ENCODE measurements around the gene VEGFD.

VEGFD gene, protein sequence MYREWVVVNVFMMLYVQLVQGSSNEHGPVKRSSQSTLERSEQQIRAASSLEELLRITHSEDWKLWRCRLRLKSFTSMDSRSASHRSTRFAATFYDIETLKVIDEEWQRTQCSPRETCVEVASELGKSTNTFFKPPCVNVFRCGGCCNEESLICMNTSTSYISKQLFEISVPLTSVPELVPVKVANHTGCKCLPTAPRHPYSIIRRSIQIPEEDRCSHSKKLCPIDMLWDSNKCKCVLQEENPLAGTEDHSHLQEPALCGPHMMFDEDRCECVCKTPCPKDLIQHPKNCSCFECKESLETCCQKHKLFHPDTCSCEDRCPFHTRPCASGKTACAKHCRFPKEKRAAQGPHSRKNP

DNA sequence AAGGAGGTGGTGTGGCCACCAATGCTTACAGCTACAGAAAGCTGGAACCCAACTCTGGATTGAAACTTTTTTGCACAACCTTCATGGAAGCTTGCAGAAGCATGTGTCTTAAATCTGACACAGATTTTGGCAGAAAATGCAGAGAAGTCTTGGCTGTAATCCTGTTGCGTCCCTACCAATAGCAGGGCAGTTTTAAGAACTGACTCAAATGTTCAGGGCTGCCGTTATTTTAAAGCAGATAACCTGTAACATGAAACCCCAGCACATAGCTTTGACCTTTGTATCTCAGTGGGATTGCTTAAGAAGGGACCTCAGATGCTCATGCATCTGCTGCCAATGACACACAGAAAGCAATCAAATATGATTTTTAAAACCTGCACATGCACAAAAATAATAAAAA, at the start of gene VEGFD:
VEGFD (minus strand) TSS at position 110 of the 400 bp plus-strand sequence. CDS start 467 bp downstream, outside the sequence.
- DNase-seq = no peak

DNA sequence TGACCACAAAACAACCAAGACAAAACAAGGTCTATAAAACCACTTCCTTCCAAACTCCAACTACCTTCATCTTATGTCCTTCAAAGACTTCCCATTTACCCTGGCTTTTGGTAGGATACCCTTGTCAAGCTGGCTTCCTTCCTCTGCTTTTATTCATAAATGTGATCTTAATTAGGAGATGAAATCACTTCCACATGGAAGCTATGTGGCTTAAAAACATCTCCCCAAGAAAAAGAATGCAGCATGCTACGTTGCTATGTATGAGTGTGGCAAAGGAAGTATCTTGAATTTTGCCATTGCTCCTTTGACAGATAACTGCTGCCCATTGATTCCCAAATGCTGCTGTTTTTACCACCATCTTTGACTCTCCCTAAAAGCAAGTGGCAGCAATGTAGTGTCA, 46.4 kb upstream of the VEGFD start:
- DNase-seq = no peak

GRCh38 chrX:15430076-15430475, 45.9 kb upstream of the VEGFD start:
- DNase-seq = no peak

DNA sequence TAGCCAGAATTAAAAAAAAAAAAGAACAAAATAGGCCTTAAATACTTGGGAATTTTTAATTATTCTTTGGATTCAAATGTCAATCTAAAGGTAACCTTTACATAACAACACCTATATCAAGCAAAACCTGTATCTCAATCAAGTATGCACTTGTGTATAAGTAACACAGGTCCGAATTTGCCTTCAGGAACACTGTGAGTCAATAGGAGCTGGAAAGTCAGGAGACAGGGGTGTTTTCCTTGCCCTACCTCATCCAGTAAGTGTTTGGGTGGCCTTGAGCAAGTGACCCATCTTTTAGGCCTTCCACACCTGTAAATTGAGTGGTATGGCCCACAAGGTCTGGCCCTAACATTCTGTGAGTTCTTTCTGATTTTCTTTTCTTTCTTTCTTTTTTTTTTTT, 40.8 kb upstream of the VEGFD start:
- DNase-seq = no peak

DNA sequence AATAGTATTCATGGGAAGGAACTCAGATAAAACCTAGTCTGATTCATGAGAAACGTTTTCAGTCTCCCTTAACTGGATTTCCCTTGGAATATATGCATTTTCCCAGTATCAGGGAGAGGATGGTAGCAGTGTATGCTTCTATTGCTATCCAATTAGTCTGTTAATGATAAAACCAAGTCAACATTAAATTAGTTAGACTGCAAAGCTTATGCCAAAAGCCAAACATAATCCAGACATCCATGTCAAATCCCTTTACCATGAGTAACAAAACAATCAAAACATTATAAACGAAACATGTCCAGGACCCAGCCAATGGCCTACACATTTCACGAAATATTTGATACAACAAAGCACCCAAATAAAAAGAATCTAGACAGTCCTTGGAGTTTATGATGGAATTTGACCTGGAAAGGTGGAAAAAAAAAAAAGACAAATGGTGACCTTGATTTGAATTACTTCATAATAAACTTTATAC, 34.5 kb upstream of the VEGFD start:
- no peak for DNase-seq

DNA sequence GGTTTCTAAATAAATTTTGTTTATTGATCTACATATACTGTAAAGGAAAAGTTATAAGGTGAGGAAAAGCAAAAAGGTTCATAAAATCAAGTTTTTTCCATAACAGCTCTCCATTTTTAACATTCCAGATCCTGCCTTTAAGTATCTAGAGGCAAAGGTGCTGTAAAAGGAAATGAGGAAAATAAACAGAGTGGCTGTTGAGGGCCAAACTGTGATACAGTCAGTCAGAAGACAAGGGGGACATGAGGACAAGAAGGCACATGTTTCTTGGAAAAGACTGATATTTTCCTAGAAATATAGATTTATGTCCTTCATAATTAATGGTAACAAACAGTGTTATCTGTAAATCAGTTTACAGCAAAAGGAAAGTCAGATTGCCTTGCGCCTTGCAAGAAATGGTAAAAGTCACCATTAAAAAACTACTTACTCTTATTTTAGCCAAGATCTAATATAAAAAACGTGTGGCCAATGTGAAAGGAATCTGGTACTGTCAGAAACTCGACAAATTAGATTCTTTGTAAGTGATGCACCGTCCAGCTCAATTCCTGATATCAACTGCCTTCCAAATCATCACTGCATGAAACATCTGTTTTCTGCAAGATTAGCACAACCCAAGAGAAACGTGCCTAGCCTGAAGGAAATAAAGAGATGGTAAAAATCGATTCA, 34.0 kb upstream of the VEGFD start:
- DNase-seq = no peak

GRCh38 chrX:15416133-15416993, 32.1 kb upstream of the VEGFD start:
- DNase-seq = no peak

DNA sequence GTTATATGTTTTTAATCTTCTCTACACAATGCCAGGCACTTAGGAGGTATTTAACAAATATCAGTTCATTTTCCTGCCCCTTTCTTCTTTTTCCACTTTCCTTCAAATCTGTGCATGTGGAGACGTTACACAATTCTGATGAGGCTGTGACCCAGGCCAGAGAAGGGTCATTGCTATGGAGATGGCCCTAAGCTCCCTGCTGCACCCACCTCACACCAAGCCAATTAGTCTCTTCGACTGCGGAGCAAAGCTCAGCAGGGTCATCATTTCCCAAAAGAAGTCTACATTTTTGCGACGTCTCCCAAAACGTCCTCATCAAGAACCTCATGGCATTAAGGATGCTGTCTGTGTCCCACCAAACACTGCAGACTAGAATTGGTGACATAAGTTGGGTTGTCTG, 28.9 kb upstream of the VEGFD start:
- no peak for DNase-seq

DNA sequence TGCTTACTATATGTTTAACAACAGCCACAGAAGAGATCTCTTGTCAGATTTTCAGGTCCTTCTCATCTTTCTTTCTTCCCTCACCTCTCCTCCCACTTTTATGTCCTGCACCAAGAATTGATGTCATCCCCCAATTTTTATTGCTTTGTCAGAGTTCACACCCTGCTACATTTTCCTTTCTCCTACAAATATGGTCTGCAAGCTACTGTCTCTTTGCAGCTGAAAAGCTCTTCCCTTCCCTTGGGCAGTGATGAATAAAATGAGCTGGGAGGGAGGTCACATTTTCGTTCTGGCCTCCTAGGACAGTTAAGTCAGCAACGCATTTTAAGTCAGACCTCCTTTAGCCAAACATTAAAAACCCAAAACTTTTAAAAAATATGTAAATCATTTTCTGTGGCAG, 26.7 kb upstream of the VEGFD start:
- DNase-seq = no peak

DNA sequence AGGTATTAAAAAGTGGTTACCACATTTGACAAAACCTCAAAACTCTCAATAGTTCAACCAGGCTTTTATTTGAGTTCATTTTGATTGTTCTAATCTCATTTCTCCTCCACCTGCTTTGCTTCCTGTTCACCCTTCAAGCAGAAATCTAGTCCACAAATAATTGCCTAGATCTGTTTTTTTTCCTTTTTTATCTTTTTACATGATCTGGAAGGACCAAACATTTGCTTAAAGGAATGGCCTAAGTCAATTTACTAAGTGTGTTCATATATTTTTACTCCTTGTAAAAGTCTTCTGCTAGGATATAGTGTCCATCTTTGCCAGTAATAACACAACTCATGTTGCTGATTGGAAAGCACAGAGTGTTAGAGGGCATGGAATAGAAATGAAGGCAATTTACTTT, 26.2 kb upstream of the VEGFD start:
- no peak for DNase-seq

DNA sequence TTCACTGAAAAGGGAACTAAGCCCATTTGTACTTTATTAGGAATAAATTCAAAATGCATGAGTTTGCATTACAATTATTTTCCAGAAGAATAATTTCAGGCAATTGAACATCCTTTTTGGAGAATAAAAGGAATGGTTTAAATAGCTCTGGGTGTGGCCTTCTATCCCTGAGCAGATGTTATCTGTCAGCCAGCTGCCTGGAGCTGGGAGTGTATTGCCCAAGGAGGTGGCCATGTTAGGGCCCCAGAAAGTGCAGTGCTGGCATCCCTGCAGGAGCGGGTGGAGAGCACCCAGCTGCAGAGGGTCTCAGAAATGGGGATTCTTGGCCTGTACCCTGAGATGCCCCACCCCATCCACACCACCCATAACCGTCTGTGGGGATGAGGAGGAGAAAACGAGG, 21.6 kb upstream of the VEGFD start:
- no peak for DNase-seq

- DNase-seq = no peak
These were observed 20.3 kb upstream of the VEGFD start for GRCh38 chrX:15404401-15405096.

GRCh38 chrX:15401378-15401777, 17.2 kb upstream of the VEGFD start:
- DNase-seq = no peak

DNA sequence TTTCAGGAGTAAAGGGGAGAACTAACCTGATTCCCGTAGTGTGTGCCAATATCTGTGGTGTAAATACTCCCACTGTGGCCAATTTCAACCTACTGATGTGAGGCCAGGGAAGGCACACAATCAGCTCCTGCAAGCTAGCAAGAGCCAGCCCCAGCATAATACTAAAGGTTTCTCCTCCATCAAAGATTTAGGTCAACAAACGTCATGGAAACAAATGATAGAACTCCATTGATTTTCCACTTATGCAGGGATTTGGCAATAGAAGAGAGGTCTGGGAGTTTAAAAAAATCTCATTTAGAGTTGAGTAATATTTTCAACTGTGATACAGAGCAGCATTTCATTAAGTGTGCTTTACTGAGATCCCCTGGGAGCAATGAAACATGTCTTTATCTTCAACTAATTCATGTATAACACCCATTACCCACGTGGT, 15.8 kb upstream of the VEGFD start:
- DNase-seq = no peak

GRCh38 chrX:15398874-15399273, 14.7 kb upstream of the VEGFD start:
- DNase-seq = no peak

DNA sequence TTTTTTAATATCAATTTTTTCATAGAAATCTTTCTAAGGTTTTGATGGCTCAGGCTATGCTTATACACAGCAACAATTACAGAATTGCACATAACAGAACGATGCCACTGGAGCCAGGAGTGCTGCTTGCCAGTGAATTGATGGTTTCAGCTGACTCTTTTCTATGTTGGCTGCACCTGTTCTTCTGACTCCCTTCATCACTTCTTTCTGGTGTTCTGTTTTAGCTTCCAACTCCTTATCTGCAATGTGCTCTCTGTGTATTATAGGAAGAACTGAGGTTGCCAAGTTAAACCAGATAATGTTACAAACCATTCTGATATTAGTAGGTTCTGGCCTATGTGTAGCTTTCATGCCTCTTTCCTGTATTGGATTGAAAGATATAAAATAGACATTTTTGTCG, 11.6 kb upstream of the VEGFD start:
- DNase-seq = no peak

DNA sequence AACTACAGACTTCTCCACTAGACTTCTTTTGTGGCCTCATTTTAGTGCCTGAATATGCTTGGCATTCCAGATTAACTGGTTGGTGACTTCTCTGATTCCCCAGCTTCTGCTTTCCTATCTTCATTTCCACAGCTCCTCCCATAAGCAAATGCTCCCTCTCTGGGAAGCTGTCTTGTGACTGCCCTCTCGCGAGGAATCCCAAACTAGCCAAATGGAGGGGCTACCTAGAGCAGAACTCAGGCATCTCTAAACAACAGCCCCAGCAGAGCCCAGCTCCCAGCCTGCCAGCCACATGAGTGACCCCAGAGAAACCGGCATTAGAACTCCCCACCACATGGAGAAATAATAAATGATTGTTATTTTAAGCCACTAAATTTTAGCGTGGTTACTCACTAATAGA, 7.6 kb upstream of the VEGFD start:
- no peak for DNase-seq

- no peak for DNase-seq
These were observed 1.4 kb downstream of the VEGFD start for GRCh38 chrX:15382813-15383212.

GRCh38 chrX:15376956-15377355, 7.3 kb downstream of the VEGFD start:
- no peak for DNase-seq

- DNase-seq = no peak
These were observed 10.2 kb downstream of the VEGFD start for GRCh38 chrX:15373976-15374375.

GRCh38 chrX:15366506-15367352, 17.5 kb downstream of the VEGFD start:
- DNase-seq = no peak

- DNase-seq = no peak
These were observed 24.5 kb downstream of the VEGFD start for GRCh38 chrX:15359701-15360100.
